Spinal cord (tissue), 10 donors: ENCODE results near the gene PLOD1. TPM values are rescaled to one million over a fixed set of nuclear protein-coding genes. Genes with fewer than 3 reads are reported as not detected.
"Not testable (repeated sequence)": the region's sequence is repeated elsewhere in the genome, so short reads cannot be mapped to it uniquely, and the experiment has no call there.

Source experiments
- DNase-seq, 6 donors: peaks; one replicate each; pipeline versions ENCODE4 v3.0.0 to v3.0.0-alpha.2; 2013 to 2015; ENCODE audit warnings: low spot score in 6 of 6, low read depth in 4 of 6
- H3K27ac ChIP-seq: one replicate; pipeline ENCODE4 v1.5.1; 2013; ENCODE audit warnings: low read depth, low read length, control low read depth
- H3K27me3 ChIP-seq: one replicate; pipeline ENCODE4 v1.6.1; 2013; ENCODE audit warnings: low read length; ENCODE audit not compliant: control insufficient read depth, insufficient read depth
- H3K36me3 ChIP-seq: one replicate; pipeline ENCODE4 v1.6.1; 2013; ENCODE audit warnings: low read length; ENCODE audit not compliant: control insufficient read depth, insufficient read depth
- H3K4me1 ChIP-seq: one replicate; pipeline ENCODE4 v1.6.1; 2013; ENCODE audit warnings: low read length; ENCODE audit not compliant: control insufficient read depth, insufficient read depth
- H3K4me3 ChIP-seq: one replicate; pipeline ENCODE4 v1.5.1; 2013; ENCODE audit warnings: low read depth, low read length, control low read depth
- H3K9me3 ChIP-seq: one replicate; pipeline ENCODE4 v1.6.1; 2013; ENCODE audit warnings: low read length; ENCODE audit not compliant: control insufficient read depth, insufficient read depth
- WGBS: methylation state at CpG from one replicate; pipeline ENCODE4 v1.1.5; 2013; ENCODE audit warnings: missing lambda C conversion rate; ENCODE audit not compliant: insufficient coverage; 5-methylcytosine and 5-hydroxymethylcytosine counted together
- polyA plus RNA-seq, 2 donors: library from polyadenylated mRNA; unstranded; fragments of 120-200 nt; gene quantifications; one replicate each; pipeline ENCODE4 v1.2.1, GENCODE V29; 2013; ENCODE audit not compliant: insufficient read length in 2 of 2
- total RNA-seq, 2 donors: library from RNA; depleted of rRNA in 1 of 2; stranded (reverse); fragments of 120-200 nt in 1 of 2; fragments of >200 nt in 1 of 2; gene quantifications; one replicate each; pipeline versions ENCODE4 v1.2.3 to v1.2.4, GENCODE V29; 2013 to 2014
- donor health status: healthy.

PLOD1 gene
- total and polyA plus RNA-seq, 4 donors: 47.7 to 108 (median 73.2) TPM

DNA sequence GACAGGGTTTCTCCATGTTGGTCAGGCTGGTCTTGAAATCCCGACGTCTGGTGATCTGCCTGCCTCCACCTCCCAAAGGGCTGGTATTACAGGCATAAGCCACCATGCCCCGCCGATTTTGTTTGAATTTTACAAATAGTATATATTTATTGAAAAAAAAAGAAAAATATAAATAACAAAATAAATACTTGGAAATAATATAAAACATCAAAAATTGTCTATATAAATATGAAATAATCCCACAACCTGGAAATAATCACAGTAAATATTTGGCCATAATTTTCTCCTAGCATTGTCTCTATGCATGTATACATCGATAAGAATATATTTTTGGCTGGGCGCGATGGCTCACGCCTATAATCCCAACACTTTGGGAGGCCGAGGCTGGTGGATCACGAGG is 2.7 kb upstream of the PLOD1 start:
- H3K4me3 ChIP-seq: no peak overlapping the region
- H3K36me3 ChIP-seq: no peaks in the 10 kb centered on the region
- 100% methylated on average over 4 of the region's 10 CpGs for WGBS
- H3K27me3 ChIP-seq: no peaks in the 10 kb centered on the region
- peaks cover 32% of the 10 kb centered on the region for H3K4me1 ChIP-seq
- no peak overlapping the region for H3K27ac ChIP-seq
- DNase-seq: no peak
- H3K9me3 ChIP-seq: no peaks in the 10 kb centered on the region

DNA sequence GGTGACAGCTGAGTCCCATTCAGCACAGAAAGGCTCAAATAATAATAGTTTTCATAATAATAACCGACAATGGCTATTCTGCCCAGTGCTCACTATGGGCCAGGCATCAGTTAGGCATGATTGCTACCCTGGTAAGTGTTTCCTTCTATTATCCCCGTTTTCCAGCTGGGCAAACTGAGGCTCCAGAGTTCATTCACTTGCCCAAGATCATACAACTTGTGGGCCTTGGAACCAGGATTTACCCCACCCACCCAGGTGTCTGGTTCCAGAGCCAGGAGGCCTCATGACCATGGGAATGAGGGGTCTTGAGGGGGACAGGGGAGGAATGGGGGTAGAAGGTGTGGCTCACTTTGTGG is 518 bp downstream of the PLOD1 start:
- WGBS: 39% methylated on average over 2 of the region's 2 CpGs
- peaks cover 35% of the 10 kb centered on the region for H3K4me1 ChIP-seq
- H3K9me3 ChIP-seq: no peaks in the 10 kb centered on the region
- H3K27me3 ChIP-seq: no peaks in the 10 kb centered on the region
- H3K4me3 ChIP-seq: peak overlapping the region; percentile 56
- peak overlapping the region; percentile 69 for H3K27ac ChIP-seq
- peaks cover 6% of the 10 kb centered on the region for H3K36me3 ChIP-seq
- DNase-seq: no peak

DNA sequence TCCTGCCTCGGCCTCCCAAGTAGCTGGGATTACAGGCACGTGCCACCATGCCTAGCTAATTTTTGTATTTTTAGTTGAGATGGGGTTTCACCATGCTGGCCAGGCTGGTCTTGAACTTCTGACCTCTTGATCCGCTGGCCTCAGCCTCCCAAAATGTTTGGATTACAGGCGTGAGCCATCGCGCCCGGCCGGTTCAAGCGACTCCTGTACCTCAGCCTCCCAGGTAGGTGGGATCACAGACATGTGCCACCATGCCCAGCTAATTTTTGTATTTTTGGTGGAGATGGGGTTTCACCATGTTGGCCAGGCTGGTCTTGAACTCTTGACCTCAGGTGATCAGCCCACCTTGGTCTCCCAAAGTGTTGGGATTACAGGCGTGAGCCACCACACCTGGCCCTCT is 1.2 kb downstream of the PLOD1 start:
- not testable (repeated sequence) for H3K4me3 ChIP-seq, H3K27ac ChIP-seq, DNase-seq, H3K27me3 ChIP-seq, H3K9me3 ChIP-seq, H3K36me3 ChIP-seq
- H3K4me1 ChIP-seq: peaks cover 41% of the 10 kb centered on the region
- WGBS: 97% methylated on average over 7 of the region's 10 CpGs

DNA sequence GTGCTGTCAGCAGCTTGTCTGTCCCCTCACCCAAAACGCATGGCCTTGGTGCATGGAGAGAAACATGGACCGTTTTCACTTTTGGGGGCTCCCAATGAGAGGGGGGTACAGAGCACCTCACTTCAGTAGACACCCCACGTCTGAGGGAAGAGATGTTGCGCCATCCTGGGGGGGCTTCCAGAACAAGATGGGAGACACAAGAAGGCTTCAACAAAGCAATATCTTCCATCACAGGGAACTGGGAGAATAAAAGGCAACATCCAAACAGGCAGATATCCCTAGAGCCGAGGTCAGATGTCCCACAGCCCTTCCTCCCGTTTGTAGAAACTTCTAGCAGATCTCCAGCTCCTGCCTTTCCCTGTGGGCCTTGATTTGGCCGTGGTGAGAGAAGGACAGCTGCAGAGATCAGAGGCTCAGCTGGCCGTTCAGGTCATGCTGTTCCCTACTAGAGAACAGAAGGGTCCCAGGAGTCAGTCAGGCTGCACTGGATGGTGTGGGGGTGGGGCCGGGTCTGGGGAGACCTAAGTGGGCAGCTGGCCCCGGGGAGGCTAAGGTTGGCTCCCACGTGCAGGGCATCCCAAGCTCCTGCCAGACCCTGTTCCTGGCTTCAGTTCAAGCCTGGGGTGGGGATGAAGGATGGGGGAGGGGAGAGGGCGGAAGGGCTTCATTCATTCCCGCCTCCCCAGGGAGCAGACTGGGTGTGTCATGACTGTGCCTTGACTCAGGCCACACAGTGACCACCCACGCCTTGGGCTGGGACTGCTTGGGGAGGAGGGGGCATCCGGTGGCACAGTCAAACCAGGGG is 4.4 kb downstream of the PLOD1 start:
- Histone ChIP-seq H3K4me1 (peaks cover 39% of the 10 kb centered on the region), H3K27ac (no peak overlapping the region)

GRCh38 chr1:11939794-11940193 is 5.3 kb downstream of the PLOD1 start:
- WGBS: 94% methylated on average over 5 of the region's 7 CpGs
- peaks cover 26% of the 10 kb centered on the region for H3K36me3 ChIP-seq
- not testable (repeated sequence) for H3K9me3 ChIP-seq, DNase-seq, H3K27ac ChIP-seq, H3K27me3 ChIP-seq, H3K4me3 ChIP-seq
- H3K4me1 ChIP-seq: peaks cover 32% of the 10 kb centered on the region

More for the DNA sequence above, 4.4 kb downstream of the PLOD1 start:
- no peaks in the 10 kb centered on the region for H3K9me3 ChIP-seq
- no peak overlapping the region for H3K4me3 ChIP-seq
- no peaks in the 10 kb centered on the region for H3K27me3 ChIP-seq
- WGBS: 46% methylated on average over 9 of the region's 15 CpGs
- H3K36me3 ChIP-seq: peaks cover 19% of the 10 kb centered on the region
- peak in 1 of 6 donors; percentile 18 for DNase-seq

DNA sequence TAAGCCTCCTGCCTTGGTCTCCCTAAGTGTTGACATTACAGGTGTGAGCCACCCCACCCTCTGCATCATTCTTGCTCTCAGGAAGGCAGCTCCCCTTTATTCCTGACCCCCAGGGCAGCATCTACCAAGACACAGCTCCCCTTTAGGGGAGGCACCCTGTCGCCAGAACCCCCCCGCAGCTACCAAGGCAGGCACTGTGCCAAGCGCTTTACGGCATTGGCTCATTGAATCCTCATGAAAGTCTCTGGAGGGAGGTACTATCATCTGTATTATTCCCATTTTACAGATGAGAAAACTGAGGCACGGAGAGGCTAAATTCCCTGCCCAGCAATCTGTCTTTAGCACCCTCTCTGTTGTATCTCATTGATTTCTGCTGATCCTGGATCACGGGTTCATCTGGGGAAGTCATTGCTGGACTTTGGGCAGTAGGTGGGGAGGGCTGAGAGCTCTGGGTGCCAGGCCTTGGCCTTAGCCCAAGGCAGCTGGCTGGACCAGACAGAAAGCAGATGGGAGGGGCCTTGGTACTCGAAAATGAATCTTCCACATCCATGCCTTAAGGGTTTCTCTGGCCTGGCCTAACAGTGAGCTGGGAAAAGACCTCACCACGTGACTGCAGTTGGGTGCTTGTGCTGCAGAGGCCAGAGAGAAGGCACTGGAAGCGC is 5.9 kb downstream of the PLOD1 start:
- H3K27ac ChIP-seq: peak overlapping the region; percentile 43
- no peak overlapping the region for H3K4me3 ChIP-seq
- peaks cover 27% of the 10 kb centered on the region for H3K4me1 ChIP-seq
- 30% methylated on average over 2 of the region's 9 CpGs for WGBS
- peaks cover 30% of the 10 kb centered on the region for H3K36me3 ChIP-seq
- DNase-seq: peak in 2 of 6 donors; percentile 28 to 65
- H3K27me3 ChIP-seq: no peaks in the 10 kb centered on the region
- no peaks in the 10 kb centered on the region for H3K9me3 ChIP-seq

- H3K9me3 ChIP-seq: no peaks in the 10 kb centered on the region
- no peak overlapping the region for H3K4me3 ChIP-seq
- H3K27ac ChIP-seq: no peak overlapping the region
- peaks cover 27% of the 10 kb centered on the region for H3K4me1 ChIP-seq
- H3K27me3 ChIP-seq: no peaks in the 10 kb centered on the region
- peaks cover 26% of the 10 kb centered on the region for H3K36me3 ChIP-seq
- no peak for DNase-seq
- 96% methylated on average over 4 of the region's 4 CpGs for WGBS
These were observed 7.8 kb downstream of the PLOD1 start for GRCh38 chr1:11942280-11942679.

- peaks cover 26% of the 10 kb centered on the region for H3K36me3 ChIP-seq
- H3K27ac ChIP-seq: no peak overlapping the region
- H3K27me3 ChIP-seq: no peaks in the 10 kb centered on the region
- peaks cover 21% of the 10 kb centered on the region for H3K4me1 ChIP-seq
- DNase-seq: peak in 1 of 6 donors; percentile 43
- H3K9me3 ChIP-seq: no peaks in the 10 kb centered on the region
- WGBS: 43% methylated on average over 4 of the region's 4 CpGs
- H3K4me3 ChIP-seq: no peak overlapping the region
These were observed 9.1 kb downstream of the PLOD1 start for GRCh38 chr1:11943619-11944018.

GRCh38 chr1:11944358-11944931 is 9.9 kb downstream of the PLOD1 start:
- DNase-seq: peak in 2 of 6 donors; percentile 26 to 54
- H3K9me3 ChIP-seq: no peaks in the 10 kb centered on the region
- peaks cover 28% of the 10 kb centered on the region for H3K36me3 ChIP-seq
- 41% methylated on average over 10 of the region's 12 CpGs for WGBS
- peaks cover 13% of the 10 kb centered on the region for H3K4me1 ChIP-seq
- H3K27me3 ChIP-seq: no peaks in the 10 kb centered on the region
- no peak overlapping the region for H3K27ac ChIP-seq
- no peak overlapping the region for H3K4me3 ChIP-seq
